PC-3 (cell line): ENCODE data around the gene OPN1MW3. TPM values are rescaled to one million over a fixed set of nuclear protein-coding genes. Genes with fewer than 3 reads are reported as not detected.

Source experiments
- ATAC-seq: fragments of 200-7000 bp; cut with Tn5 transposase; 2 replicates; pipeline ENCODE4 v1.9.1; 2020; ENCODE audit warnings: mild to moderate bottlenecking, moderate library complexity
- BruUV-seq: library from RNA; stranded (reverse); fragments of 400-500 nt; replicated peaks from 2 replicates; lab custom pipeline; 2021; lab: Mats Ljungman, UMichigan
- CTCF ChIA-PET: fragments of 300-600 bp; sonication (Branson Sonifier 250); formaldehyde crosslinking; loops from one replicate; lab custom pipeline; 2022; ENCODE audit warnings: antibody characterized with exemption; lab: Charles Lee
- POLR2A ChIA-PET: fragments of 300-600 bp; sonication (Branson Sonifier 250); formaldehyde crosslinking; loops from one replicate; lab custom pipeline; 2022; ENCODE audit warnings: antibody characterized with exemption; ENCODE audit not compliant: unreplicated experiment; lab: Charles Lee
- DNase-seq: peaks from one replicate; pipeline ENCODE4 v3.0.0-alpha.2; 2015
- H2AFZ ChIP-seq: fragments of 300-600 bp; sonication (generic); 2 replicates; pipeline ENCODE4 v1.6.0; 2016; ENCODE audit warnings: antibody characterized with exemption, low read length
- H3F3A ChIP-seq: fragments of 300-600 bp; sonication (generic); one replicate; pipeline ENCODE4 v1.6.0; 2017; ENCODE audit warnings: antibody characterized with exemption, low read length, control low read depth, mild to moderate bottlenecking; ENCODE audit not compliant: unreplicated experiment
- H3K27ac ChIP-seq: fragments of 300-600 bp; sonication (generic); 2 replicates; pipeline ENCODE4 v1.5.1; 2016; ENCODE audit warnings: mild to moderate bottlenecking, low read length
- H3K27me3 ChIP-seq: fragments of 300-600 bp; sonication (generic); 2 replicates; pipeline ENCODE4 v1.6.1; 2016; ENCODE audit warnings: low read length, mixed read lengths
- H3K36me3 ChIP-seq: fragments of 300-600 bp; sonication (generic); 2 replicates; pipeline ENCODE4 v1.6.1; 2016; ENCODE audit warnings: low read depth, mixed run types, low read length, mixed read lengths
- H3K4me1 ChIP-seq: fragments of 300-600 bp; sonication (generic); 2 replicates; pipeline ENCODE4 v1.5.1; 2016; ENCODE audit warnings: low read length; ENCODE audit not compliant: insufficient read depth
- H3K4me2 ChIP-seq: fragments of 300-600 bp; sonication (generic); 2 replicates; pipeline ENCODE4 v1.6.0; 2016; ENCODE audit warnings: low read length
- H3K4me3 ChIP-seq: fragments of 300-600 bp; sonication (generic); 2 replicates; pipeline ENCODE4 v1.5.1; 2016; ENCODE audit warnings: mild to moderate bottlenecking, low read length, mixed read lengths
- H3K79me2 ChIP-seq: fragments of 300-600 bp; sonication (generic); 2 replicates; pipeline ENCODE4 v1.6.1; 2017; ENCODE audit warnings: low read length, mixed read lengths
- H3K9ac ChIP-seq: fragments of 300-600 bp; sonication (generic); 2 replicates; pipeline ENCODE4 v1.6.0; 2016; ENCODE audit warnings: mild to moderate bottlenecking, low read length
- H3K9me2 ChIP-seq: fragments of 300-600 bp; sonication (generic); replicated peaks from 2 replicates; pipeline ENCODE4 v1.6.1; 2016; ENCODE audit warnings: mixed run types, low read length, mixed read lengths
- H3K9me3 ChIP-seq: fragments of 300-600 bp; sonication (generic); 2 replicates; pipeline ENCODE4 v1.6.1; 2016; ENCODE audit warnings: low read length, mixed read lengths
- H4K20me1 ChIP-seq: fragments of 300-600 bp; sonication (generic); 2 replicates; pipeline ENCODE4 v1.6.1; 2016; ENCODE audit warnings: low read length, mixed read lengths
- CTCF ChIP-seq: fragments of 300-600 bp; sonication (generic); conservative IDR thresholded peaks from 2 replicates; pipeline ENCODE4 v1.5.1; 2017; ENCODE audit warnings: antibody characterized with exemption, low read depth, mild to moderate bottlenecking, low read length
- EZH2 ChIP-seq: fragments of 300-600 bp; sonication (generic); IDR thresholded peaks from one replicate; pipeline ENCODE4 v1.6.1; 2017; ENCODE audit warnings: antibody characterized with exemption, mild to moderate bottlenecking, low read length; ENCODE audit not compliant: unreplicated experiment
- EZH2phosphoT487 ChIP-seq: fragments of 300-600 bp; sonication (generic); IDR thresholded peaks from 2 replicates; pipeline ENCODE4 v1.6.1; 2018; ENCODE audit warnings: mild to moderate bottlenecking, antibody characterized with exemption, low read length, borderline replicate concordance
- intact Hi-C: fragments of 100-400 bp; cut with micrococcal nuclease; formaldehyde crosslinking; loops from 2 replicates; pipeline ENCODE4 v1.9.0; 2023
- total RNA-seq: library from RNA; depleted of rRNA; stranded (reverse); fragments of >200 nt; gene quantifications from 2 replicates; pipeline ENCODE4 v1.2.3, GENCODE V29; 2014

Gene OPN1MW3
- total RNA-seq, 1 experiment from 2014 or later, result not detected

GRCh38 chrX:154294791-154295574 is 37.6 kb downstream of the OPN1MW3 start, which contains the start of gene TEX28:
TSS of gene TEX28 (minus strand) at chrX:154295124. CDS start at chrX:154292117, 3,007 bp downstream.
- no peak within 1 kb of the TSS for H3K27ac ChIP-seq
- no peaks in the 10 kb centered on the region for H3K4me1 ChIP-seq
- H3F3A ChIP-seq, result no peaks in the 10 kb centered on the region
- H3K9me3 ChIP-seq, result no peaks in the 10 kb centered on the region
- no peak for TF ChIP-seq CTCF
- TF ChIP-seq EZH2phosphoT487, result no peak
- TF ChIP-seq EZH2, result no peak
- H2AFZ ChIP-seq, result no peak within 1 kb of the TSS
- H3K9ac ChIP-seq, result no peak within 1 kb of the TSS
- intact Hi-C loops, result no loop called here
- POLR2A ChIA-PET, result no interaction called here
- H3K4me3 ChIP-seq, result no peak within 1 kb of the TSS
- CTCF ChIA-PET, result no interaction called here
- BruUV-seq, result no TSS peak
- H3K4me2 ChIP-seq, result no peak within 1 kb of the TSS
- no peaks in the 10 kb centered on the region for H4K20me1 ChIP-seq
- no peaks in the 10 kb centered on the region for H3K79me2 ChIP-seq
- H3K27me3 ChIP-seq, result no peaks in the 10 kb centered on the region
- H3K36me3 ChIP-seq, result no peaks in the 10 kb centered on the region
- H3K9me2 ChIP-seq, result no peaks in the 10 kb centered on the region
- ATAC-seq (no peak), DNase-seq (no peak)

- no peaks in the 10 kb centered on the region for H3K9me2 ChIP-seq
- H3K27me3 ChIP-seq, result no peaks in the 10 kb centered on the region
- no peaks in the 10 kb centered on the region for H3K4me1 ChIP-seq
- no peak within 1 kb of the TSS for H3K9ac ChIP-seq
- H3K4me3 ChIP-seq, result no peak within 1 kb of the TSS
- no TSS peak for BruUV-seq
- intact Hi-C loops, result no loop called here
- DNase-seq (no peak), ATAC-seq (no peak)
- no peak within 1 kb of the TSS for H3K27ac ChIP-seq
- H2AFZ ChIP-seq, result no peak within 1 kb of the TSS
- H3K79me2 ChIP-seq, result no peaks in the 10 kb centered on the region
- ChIA-PET POLR2A (no interaction called here), CTCF (no interaction called here)
- no peaks in the 10 kb centered on the region for H4K20me1 ChIP-seq
- no peaks in the 10 kb centered on the region for H3F3A ChIP-seq
- H3K4me2 ChIP-seq, result no peak within 1 kb of the TSS
- no peaks in the 10 kb centered on the region for H3K9me3 ChIP-seq
- H3K36me3 ChIP-seq, result no peaks in the 10 kb centered on the region
- TF ChIP-seq EZH2 (no peak), EZH2phosphoT487 (no peak), CTCF (no peak)
Measured at GRCh38 chrX:154295664-154296310, 38.4 kb downstream of the OPN1MW3 start, which contains the start of gene TKTL1. TSS of gene TKTL1 (plus strand) at chrX:154295795. CDS start at chrX:154295860, 65 bp downstream.
